GM19324 (cell line): ENCODE results near the gene IQGAP3.

Experiments
- ATAC-seq: cut with Tn5 transposase; IDR thresholded peaks from one replicate; pipeline ENCODE4 v1.9.1; 2021; ENCODE audit warnings: mild to moderate bottlenecking, moderate library complexity; ENCODE audit not compliant: unreplicated experiment, low FRiP score

Gene IQGAP3

GRCh38 chr1:156544592-156545102 lies 27.7 kb downstream of the IQGAP3 start:
- ATAC-seq, result no peak

GRCh38 chr1:156543066-156543465 lies 29.3 kb downstream of the IQGAP3 start:
- no peak for ATAC-seq

GRCh38 chr1:156540955-156541354 lies 31.4 kb downstream of the IQGAP3 start:
- ATAC-seq, result no peak

- ATAC-seq, result no peak
These were observed 32.5 kb downstream of the IQGAP3 start for GRCh38 chr1:156539818-156540355.

GRCh38 chr1:156538711-156539440 lies 33.5 kb downstream of the IQGAP3 start:
- no peak for ATAC-seq

GRCh38 chr1:156537027-156537426 lies 35.3 kb downstream of the IQGAP3 start:
- no peak for ATAC-seq

- ATAC-seq, result no peak
These were observed 37.8 kb downstream of the IQGAP3 start for GRCh38 chr1:156534424-156535060.

- ATAC-seq, result no peak
These were observed 38.7 kb downstream of the IQGAP3 start for GRCh38 chr1:156533568-156534220.

- no peak for ATAC-seq
These were observed 40.0 kb downstream of the IQGAP3 start for GRCh38 chr1:156532374-156532773.

- no peak for ATAC-seq
These were observed 42.4 kb downstream of the IQGAP3 start for GRCh38 chr1:156530006-156530405.

- ATAC-seq, result no peak
These were observed 43.4 kb downstream of the IQGAP3 start for GRCh38 chr1:156528875-156529425.

- no peak for ATAC-seq
These were observed 44.1 kb downstream of the IQGAP3 start for GRCh38 chr1:156528231-156528630.

GRCh38 chr1:156527584-156527983 lies 44.8 kb downstream of the IQGAP3 start:
- no peak for ATAC-seq

GRCh38 chr1:156525856-156526489 lies 46.4 kb downstream of the IQGAP3 start:
- no peak for ATAC-seq

GRCh38 chr1:156525071-156525501 lies 47.3 kb downstream of the IQGAP3 start:
- no peak for ATAC-seq

- no peak for ATAC-seq
These were observed 47.9 kb downstream of the IQGAP3 start for GRCh38 chr1:156524481-156524869.

GRCh38 chr1:156523801-156524480 lies 48.4 kb downstream of the IQGAP3 start:
- ATAC-seq, result no peak

GRCh38 chr1:156522443-156522970 lies 49.9 kb downstream of the IQGAP3 start:
- no peak for ATAC-seq

- no peak for ATAC-seq
These were observed 54.6 kb downstream of the IQGAP3 start for GRCh38 chr1:156517748-156518147.

GRCh38 chr1:156516821-156517220 lies 55.5 kb downstream of the IQGAP3 start:
- ATAC-seq, result no peak
